Measurements from ENCODE around the gene CACNA1H. TPM values are rescaled to one million over a fixed set of nuclear protein-coding genes. Genes with fewer than 3 reads are reported as not detected.

CACNA1H gene
- total RNA-seq, 4 donors from 2014 or later, result 1.8 to 13.6 (median 10.2) TPM

- ATAC-seq (ENCODE audit: low FRiP score) (no peak), DNase-seq (ENCODE audit: low spot score) (no peak)
- no peak for TF ChIP-seq CTCF (IDR thresholded peaks at IDR 0.05)
Observed at GRCh38 chr16:1212616-1213194, 59.8 kb downstream of the CACNA1H start.

- no peak for TF ChIP-seq CTCF (IDR thresholded peaks at IDR 0.05)
Observed at GRCh38 chr16:1213231-1213630, 60.3 kb downstream of the CACNA1H start.

GRCh38 chr16:1213796-1214372 is 61.0 kb downstream of the CACNA1H start:
- ATAC-seq (ENCODE audit: low FRiP score) (no peak), DNase-seq (ENCODE audit: low spot score) (no peak)
- TF ChIP-seq CTCF (IDR thresholded peaks at IDR 0.05), result no peak

More at GRCh38 chr16:1213231-1213630, 60.3 kb downstream of the CACNA1H start:
- DNase-seq (ENCODE audit: low spot score) (no peak), ATAC-seq (ENCODE audit: low FRiP score) (no peak)

- DNase-seq (ENCODE audit: low spot score) (no peak), ATAC-seq (ENCODE audit: low FRiP score) (no peak)
Observed at GRCh38 chr16:1214719-1215118, 61.8 kb downstream of the CACNA1H start.

GRCh38 chr16:1215574-1216295 is 62.8 kb downstream of the CACNA1H start:
- DNase-seq (ENCODE audit: low spot score), result no peak
- no peak for TF ChIP-seq CTCF (IDR thresholded peaks at IDR 0.05)
- ATAC-seq (ENCODE audit: low FRiP score), result no peak

More at GRCh38 chr16:1214719-1215118, 61.8 kb downstream of the CACNA1H start:
- TF ChIP-seq CTCF (IDR thresholded peaks at IDR 0.05), result no peak

GRCh38 chr16:1216296-1216619 is 63.4 kb downstream of the CACNA1H start:
- no peak for TF ChIP-seq CTCF (IDR thresholded peaks at IDR 0.05)
- DNase-seq (ENCODE audit: low spot score) (no peak), ATAC-seq (ENCODE audit: low FRiP score) (no peak)
